Kidney (tissue), 14 donors: ENCODE data around the gene FAM222A. TPM values are rescaled to one million over a fixed set of nuclear protein-coding genes. Genes with fewer than 3 reads are reported as not detected.

Source experiments
- DNase-seq, 5 donors: peaks; one replicate each; pipeline ENCODE4 v3.0.0-alpha.2; 2013 to 2020
- FAIRE-seq: peaks from 2 replicates; lab custom pipeline; 2012; peaks lifted over from hg19 to GRCh38; lab: Jason Lieb, UNC
- H3K27ac ChIP-seq, 2 donors: one replicate each; pipeline ENCODE4 v1.7.0; 2013; ENCODE audit warnings: low read depth in 2 of 2, low read length in 2 of 2, inconsistent platforms in 1 of 2
- H3K27me3 ChIP-seq: one replicate; pipeline ENCODE4 v1.7.1; 2013; ENCODE audit warnings: low read length, inconsistent platforms; ENCODE audit not compliant: control insufficient read depth, insufficient read depth
- H3K36me3 ChIP-seq, 3 donors: one replicate each; pipeline versions ENCODE4 v1.7.0 to v1.7.1; 2013; ENCODE audit warnings: low read length in 3 of 3, control low read depth in 1 of 3, inconsistent platforms in 1 of 3; ENCODE audit not compliant: insufficient read depth in 3 of 3, control insufficient read depth in 2 of 3
- H3K4me1 ChIP-seq, 3 donors: one replicate each; pipeline versions ENCODE4 v1.7.0 to v1.7.1; 2013; ENCODE audit warnings: low read length in 3 of 3, inconsistent platforms in 1 of 3, low read depth in 1 of 3; ENCODE audit not compliant: control insufficient read depth in 2 of 3, insufficient read depth in 2 of 3
- H3K4me3 ChIP-seq, 3 donors: one replicate each; pipeline versions ENCODE4 v1.7.0 to v1.8.1; 2013; ENCODE audit warnings: low read length in 3 of 3, control low read depth in 1 of 3, inconsistent platforms in 1 of 3
- H3K9ac ChIP-seq, 3 donors: one replicate each; pipeline versions ENCODE4 v1.7.0 to v1.7.1; 2013; ENCODE audit warnings: low read length in 3 of 3, control low read depth in 1 of 3, inconsistent platforms in 1 of 3
- H3K9me3 ChIP-seq, 3 donors: one replicate each; pipeline versions ENCODE4 v1.7.0 to v1.7.1; 2013; ENCODE audit warnings: low read length in 3 of 3, control low read depth in 1 of 3, inconsistent platforms in 1 of 3; ENCODE audit not compliant: control insufficient read depth in 2 of 3, insufficient read depth in 1 of 3
- intact Hi-C: fragments of 100-400 bp; cut with DNase I; formaldehyde crosslinking; loops from one replicate; pipeline ENCODE4 v1.11.1; 2022
- polyA plus RNA-seq: library from polyadenylated mRNA; stranded (reverse); fragments of 350-450 nt; fragmentation: Illumina TruSeq; extraction: RNeasy Lipid Tissue Mini Kit (QIAGEN cat#74804); gene quantifications from one replicate; pipeline ENCODE4 v1.2.3, GENCODE V29; 2014; ENCODE audit warnings: low read depth, low replicate concordance; ENCODE audit not compliant: insufficient read depth
- total RNA-seq: library from RNA; stranded (reverse); fragmentation: NEBNext Ultra II Directional; extraction: Animal tissue kit (Norgen Biotek cat#: 25700); gene quantifications from one replicate; pipeline ENCODE4 v1.2.1, GENCODE V29; 2021
- TF ChIP-seq, protein P1 (sequence below): IDR thresholded peaks from 3 replicates; pipeline ENCODE4 v1.5.1; 2012; ENCODE audit warnings: mild to moderate bottlenecking, moderate library complexity, borderline replicate concordance; ENCODE audit not compliant: insufficient read depth; ENCODE audit errors: extremely low read depth
- donor health status: control.
- donor health status: control.
- donor health status: control.
- donor health status: control.
- donor health status: control.
- donor health status: DM: yes; HTN: yes; CAD: no.
- donor health status: Normal renal cell carcinoma (clear cell type).

The FAM222A gene
- total and polyA plus RNA-seq, 2 donors from 2014 or later: 3.7 to 12.5 TPM

DNA sequence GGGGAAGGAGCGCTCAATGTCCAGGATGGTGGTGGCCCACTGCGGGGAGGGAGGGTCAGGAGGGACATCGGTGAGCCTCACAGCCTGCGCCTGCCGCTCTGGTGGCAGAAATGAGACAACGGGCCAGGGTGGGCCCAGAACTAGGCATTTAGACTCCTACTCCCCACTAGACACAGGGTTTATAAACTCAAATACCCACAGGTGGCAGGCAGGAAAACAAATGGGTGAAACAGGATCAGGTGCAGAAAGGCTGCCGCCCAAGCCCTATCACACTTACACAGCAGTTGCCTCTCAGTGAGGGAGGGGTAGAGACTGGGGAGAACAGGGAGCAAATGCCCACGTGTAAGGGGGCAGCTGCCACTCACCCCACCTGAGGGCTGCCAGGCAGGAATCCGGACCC lies 73.2 kb downstream of the FAM222A start:
- no peaks in the 10 kb centered on the region for H3K27me3 ChIP-seq
- TF ChIP-seq, protein P1, sequence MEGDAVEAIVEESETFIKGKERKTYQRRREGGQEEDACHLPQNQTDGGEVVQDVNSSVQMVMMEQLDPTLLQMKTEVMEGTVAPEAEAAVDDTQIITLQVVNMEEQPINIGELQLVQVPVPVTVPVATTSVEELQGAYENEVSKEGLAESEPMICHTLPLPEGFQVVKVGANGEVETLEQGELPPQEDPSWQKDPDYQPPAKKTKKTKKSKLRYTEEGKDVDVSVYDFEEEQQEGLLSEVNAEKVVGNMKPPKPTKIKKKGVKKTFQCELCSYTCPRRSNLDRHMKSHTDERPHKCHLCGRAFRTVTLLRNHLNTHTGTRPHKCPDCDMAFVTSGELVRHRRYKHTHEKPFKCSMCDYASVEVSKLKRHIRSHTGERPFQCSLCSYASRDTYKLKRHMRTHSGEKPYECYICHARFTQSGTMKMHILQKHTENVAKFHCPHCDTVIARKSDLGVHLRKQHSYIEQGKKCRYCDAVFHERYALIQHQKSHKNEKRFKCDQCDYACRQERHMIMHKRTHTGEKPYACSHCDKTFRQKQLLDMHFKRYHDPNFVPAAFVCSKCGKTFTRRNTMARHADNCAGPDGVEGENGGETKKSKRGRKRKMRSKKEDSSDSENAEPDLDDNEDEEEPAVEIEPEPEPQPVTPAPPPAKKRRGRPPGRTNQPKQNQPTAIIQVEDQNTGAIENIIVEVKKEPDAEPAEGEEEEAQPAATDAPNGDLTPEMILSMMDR: no peak
- no peaks in the 10 kb centered on the region for H3K4me1 ChIP-seq
- H3K9ac ChIP-seq: no peak overlapping the region
- no peak overlapping the region for H3K27ac ChIP-seq
- no peaks in the 10 kb centered on the region for H3K9me3 ChIP-seq
- FAIRE-seq (no peak), DNase-seq (no peak)
- peaks cover 0 to 32% (median 22%) of the 10 kb centered on the region in 3 donors for H3K36me3 ChIP-seq
- no peak overlapping the region for H3K4me3 ChIP-seq
- intact Hi-C loops: no loop called here

DNA sequence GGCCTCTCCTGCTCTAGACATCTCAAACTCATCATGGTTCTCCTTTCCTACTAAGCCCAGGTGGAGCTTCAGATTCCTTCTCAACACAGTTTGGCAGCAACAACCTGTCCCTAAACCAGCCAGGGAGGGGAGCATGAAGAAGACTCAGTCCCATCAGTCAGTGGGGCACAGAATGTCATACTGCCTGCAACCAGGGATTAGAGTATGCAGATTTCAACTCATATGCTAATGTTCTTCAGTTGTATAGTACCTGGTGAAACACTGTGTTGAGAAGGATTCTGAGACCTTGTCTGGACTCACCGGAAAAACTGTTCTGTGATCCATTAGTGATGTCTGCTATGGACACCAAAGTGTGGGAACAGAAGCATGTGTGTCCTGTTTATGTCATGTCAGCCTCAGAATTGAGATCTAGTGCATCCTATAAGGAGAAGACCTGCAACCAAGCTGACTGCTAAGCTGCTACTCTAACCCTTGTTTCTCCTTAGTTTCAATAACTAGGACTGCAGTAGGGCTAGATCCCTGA lies 76.0 kb downstream of the FAM222A start:
- no peak overlapping the region for H3K27ac ChIP-seq
- DNase-seq (no peak), FAIRE-seq (no peak)
- no peaks in the 10 kb centered on the region for H3K9me3 ChIP-seq
- no peaks in the 10 kb centered on the region for H3K4me1 ChIP-seq
- intact Hi-C loops: no loop called here
- H3K27me3 ChIP-seq: no peaks in the 10 kb centered on the region
- no peak overlapping the region for H3K4me3 ChIP-seq
- TF ChIP-seq, protein P1: no peak
- peaks cover 0 to 32% (median 20%) of the 10 kb centered on the region in 3 donors for H3K36me3 ChIP-seq
- no peak overlapping the region for H3K9ac ChIP-seq

DNA sequence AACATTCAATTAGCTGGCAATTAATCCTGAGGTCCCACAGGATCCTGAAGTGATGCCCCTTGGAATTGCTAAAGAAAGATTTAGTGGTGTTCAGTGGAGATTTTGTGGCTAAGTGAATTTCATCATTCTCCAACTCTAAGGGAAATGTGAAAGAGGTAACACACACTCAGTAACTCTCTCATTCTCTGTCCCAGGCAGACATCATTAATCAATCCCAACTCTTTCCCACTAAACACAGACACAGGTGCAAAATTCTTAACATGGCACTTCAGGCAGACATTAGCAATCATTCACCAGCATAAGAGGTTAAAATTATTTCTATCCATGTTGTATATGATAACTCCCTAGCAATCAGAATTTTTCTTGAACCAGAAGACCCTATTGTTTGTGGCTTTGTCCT lies 79.4 kb downstream of the FAM222A start:
- FAIRE-seq (no peak), DNase-seq (no peak)
- intact Hi-C loops: no loop called here
- H3K9ac ChIP-seq: no peak overlapping the region
- TF ChIP-seq, protein P1: no peak
- H3K27ac ChIP-seq: no peak overlapping the region
- no peaks in the 10 kb centered on the region for H3K27me3 ChIP-seq
- H3K9me3 ChIP-seq: no peaks in the 10 kb centered on the region
- peaks cover 0 to 24% (median 17%) of the 10 kb centered on the region in 3 donors for H3K36me3 ChIP-seq
- no peak overlapping the region for H3K4me3 ChIP-seq
- no peaks in the 10 kb centered on the region for H3K4me1 ChIP-seq

DNA sequence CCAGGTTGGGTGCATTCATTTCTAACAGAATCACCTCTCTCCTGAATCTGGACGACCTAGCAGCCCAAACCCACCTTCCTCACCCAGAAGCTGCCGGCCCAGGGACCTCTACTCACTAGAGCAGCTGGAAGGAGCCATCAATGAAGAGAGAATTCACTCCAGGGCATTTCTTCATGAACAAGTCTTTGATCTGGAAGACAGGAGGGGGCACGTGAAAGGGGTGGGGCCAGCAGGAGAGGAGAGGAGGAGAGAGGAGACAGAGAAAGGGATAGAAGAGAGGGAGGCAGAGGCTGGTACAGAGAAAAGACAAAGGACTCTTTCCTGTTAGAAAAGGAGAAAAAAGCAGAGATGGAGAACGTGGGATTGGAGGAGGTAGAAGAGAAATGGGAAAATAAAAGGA lies 79.8 kb downstream of the FAM222A start:
- TF ChIP-seq, protein P1: no peak
- Histone ChIP-seq H3K4me1 (no peaks in the 10 kb centered on the region), H3K36me3 (peaks cover 0 to 21% (median 17%) of the 10 kb centered on the region in 3 donors), H3K9ac (no peak overlapping the region), H3K4me3 (no peak overlapping the region), H3K9me3 (no peaks in the 10 kb centered on the region), H3K27me3 (no peaks in the 10 kb centered on the region), H3K27ac (no peak overlapping the region)
- DNase-seq (no peak), FAIRE-seq (no peak)
- intact Hi-C loops: no loop called here
